ENCODE measurements around the gene STAU1.
"Not testable (repeated sequence)": the region's sequence is repeated elsewhere in the genome, so short reads cannot be mapped to it uniquely, and the experiment has no call there.

Gene STAU1

DNA sequence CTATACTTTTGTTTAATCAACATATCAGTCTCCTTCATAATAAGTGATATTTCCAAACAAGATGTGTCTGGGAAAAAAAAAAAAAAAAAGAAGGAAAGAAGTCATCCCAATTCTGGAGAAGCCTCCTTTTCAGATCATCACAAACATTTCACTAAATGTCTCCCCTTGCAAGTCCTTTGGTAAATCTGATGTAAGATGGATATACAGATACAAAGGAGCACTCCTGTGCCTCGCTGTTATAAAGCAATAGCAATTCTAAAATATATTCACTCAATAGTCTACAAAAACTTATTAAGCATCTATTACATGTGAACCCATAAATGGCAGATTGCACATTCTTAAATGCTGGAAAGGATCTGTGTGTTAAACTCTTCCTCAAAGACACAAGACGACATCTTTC is 17.4 kb downstream of the STAU1 start:
- no peak for ATAC-seq
- TF ChIP-seq, protein P1, sequence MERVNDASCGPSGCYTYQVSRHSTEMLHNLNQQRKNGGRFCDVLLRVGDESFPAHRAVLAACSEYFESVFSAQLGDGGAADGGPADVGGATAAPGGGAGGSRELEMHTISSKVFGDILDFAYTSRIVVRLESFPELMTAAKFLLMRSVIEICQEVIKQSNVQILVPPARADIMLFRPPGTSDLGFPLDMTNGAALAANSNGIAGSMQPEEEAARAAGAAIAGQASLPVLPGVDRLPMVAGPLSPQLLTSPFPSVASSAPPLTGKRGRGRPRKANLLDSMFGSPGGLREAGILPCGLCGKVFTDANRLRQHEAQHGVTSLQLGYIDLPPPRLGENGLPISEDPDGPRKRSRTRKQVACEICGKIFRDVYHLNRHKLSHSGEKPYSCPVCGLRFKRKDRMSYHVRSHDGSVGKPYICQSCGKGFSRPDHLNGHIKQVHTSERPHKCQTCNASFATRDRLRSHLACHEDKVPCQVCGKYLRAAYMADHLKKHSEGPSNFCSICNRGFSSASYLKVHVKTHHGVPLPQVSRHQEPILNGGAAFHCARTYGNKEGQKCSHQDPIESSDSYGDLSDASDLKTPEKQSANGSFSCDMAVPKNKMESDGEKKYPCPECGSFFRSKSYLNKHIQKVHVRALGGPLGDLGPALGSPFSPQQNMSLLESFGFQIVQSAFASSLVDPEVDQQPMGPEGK (CRISPR knock-in tag; IDR thresholded peaks at IDR 0.05; ENCODE audit: borderline replicate concordance) = no peak
- TF ChIP-seq GLIS3 (CRISPR knock-in tag; IDR thresholded peaks at IDR 0.05) (no peak), PPARA (CRISPR knock-in tag; IDR thresholded peaks at IDR 0.05; ENCODE audit: borderline replicate concordance) (no peak), ZC3H10 (CRISPR knock-in tag; IDR thresholded peaks at IDR 0.05) (no peak), ZFP30 (CRISPR knock-in tag; IDR thresholded peaks at IDR 0.05) (no peak), ARNTL (CRISPR knock-in tag; IDR thresholded peaks at IDR 0.05; ENCODE audit: borderline replicate concordance, low read depth) (no peak), OSR1 (CRISPR knock-in tag; IDR thresholded peaks at IDR 0.05) (no peak), TCF4 (CRISPR knock-in tag; IDR thresholded peaks at IDR 0.05; ENCODE audit: borderline replicate concordance) (no peak), CSDC2 (CRISPR knock-in tag; IDR thresholded peaks at IDR 0.05) (no peak), ZNF565 (CRISPR knock-in tag; conservative IDR thresholded peaks at IDR 0.05; ENCODE audit: low read depth) (no peak), ZFP3 (CRISPR knock-in tag; IDR thresholded peaks at IDR 0.05) (no peak), ZNF8 (CRISPR knock-in tag; IDR thresholded peaks at IDR 0.05) (no peak), SNAI2 (CRISPR knock-in tag; IDR thresholded peaks at IDR 0.05) (no peak), TOX (CRISPR knock-in tag; IDR thresholded peaks at IDR 0.05; ENCODE audit: borderline replicate concordance) (no peak), ISL1 (CRISPR knock-in tag; IDR thresholded peaks at IDR 0.05) (no peak), RARB (CRISPR knock-in tag; IDR thresholded peaks at IDR 0.05) (no peak), ZNF70 (CRISPR knock-in tag; IDR thresholded peaks at IDR 0.05) (no peak), ESRRG (CRISPR knock-in tag; IDR thresholded peaks at IDR 0.05) (no peak)
- TF ChIP-seq, protein P2, sequence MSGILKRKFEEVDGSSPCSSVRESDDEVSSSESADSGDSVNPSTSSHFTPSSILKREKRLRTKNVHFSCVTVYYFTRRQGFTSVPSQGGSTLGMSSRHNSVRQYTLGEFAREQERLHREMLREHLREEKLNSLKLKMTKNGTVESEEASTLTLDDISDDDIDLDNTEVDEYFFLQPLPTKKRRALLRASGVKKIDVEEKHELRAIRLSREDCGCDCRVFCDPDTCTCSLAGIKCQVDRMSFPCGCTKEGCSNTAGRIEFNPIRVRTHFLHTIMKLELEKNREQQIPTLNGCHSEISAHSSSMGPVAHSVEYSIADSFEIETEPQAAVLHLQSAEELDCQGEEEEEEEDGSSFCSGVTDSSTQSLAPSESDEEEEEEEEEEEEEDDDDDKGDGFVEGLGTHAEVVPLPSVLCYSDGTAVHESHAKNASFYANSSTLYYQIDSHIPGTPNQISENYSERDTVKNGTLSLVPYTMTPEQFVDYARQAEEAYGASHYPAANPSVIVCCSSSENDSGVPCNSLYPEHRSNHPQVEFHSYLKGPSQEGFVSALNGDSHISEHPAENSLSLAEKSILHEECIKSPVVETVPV (CRISPR knock-in tag; IDR thresholded peaks at IDR 0.05) = no peak
- TF ChIP-seq, protein P3, sequence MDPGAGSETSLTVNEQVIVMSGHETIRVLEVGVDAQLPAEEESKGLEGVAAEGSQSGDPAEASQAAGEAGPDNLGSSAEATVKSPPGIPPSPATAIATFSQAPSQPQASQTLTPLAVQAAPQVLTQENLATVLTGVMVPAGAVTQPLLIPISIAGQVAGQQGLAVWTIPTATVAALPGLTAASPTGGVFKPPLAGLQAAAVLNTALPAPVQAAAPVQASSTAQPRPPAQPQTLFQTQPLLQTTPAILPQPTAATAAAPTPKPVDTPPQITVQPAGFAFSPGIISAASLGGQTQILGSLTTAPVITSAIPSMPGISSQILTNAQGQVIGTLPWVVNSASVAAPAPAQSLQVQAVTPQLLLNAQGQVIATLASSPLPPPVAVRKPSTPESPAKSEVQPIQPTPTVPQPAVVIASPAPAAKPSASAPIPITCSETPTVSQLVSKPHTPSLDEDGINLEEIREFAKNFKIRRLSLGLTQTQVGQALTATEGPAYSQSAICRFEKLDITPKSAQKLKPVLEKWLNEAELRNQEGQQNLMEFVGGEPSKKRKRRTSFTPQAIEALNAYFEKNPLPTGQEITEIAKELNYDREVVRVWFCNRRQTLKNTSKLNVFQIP (CRISPR knock-in tag; IDR thresholded peaks at IDR 0.05; ENCODE audit: borderline replicate concordance, low read depth) = no peak

DNA sequence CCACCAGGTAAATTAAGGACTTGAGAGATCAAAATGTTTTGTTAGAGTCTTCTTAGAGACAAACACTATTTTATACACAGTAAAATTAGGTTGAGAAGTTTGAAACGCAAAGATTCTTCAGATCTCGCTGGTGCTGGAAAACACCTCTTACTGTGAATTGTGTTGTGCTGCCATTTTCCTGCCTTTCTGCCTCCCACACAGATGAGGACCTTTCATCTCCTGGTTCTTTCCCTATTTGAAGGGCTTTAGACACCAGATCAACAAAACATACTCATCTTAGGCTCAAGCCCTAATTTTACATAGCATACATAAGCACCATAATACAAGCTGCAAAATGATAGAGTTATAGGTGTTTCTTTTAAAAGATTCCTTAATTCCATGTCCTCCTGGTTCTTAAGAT is 18.6 kb downstream of the STAU1 start:
- no peak for ATAC-seq
- TF ChIP-seq ISL1 (CRISPR knock-in tag; IDR thresholded peaks at IDR 0.05) (no peak), TOX (CRISPR knock-in tag; IDR thresholded peaks at IDR 0.05; ENCODE audit: borderline replicate concordance) (no peak), CSDC2 (CRISPR knock-in tag; IDR thresholded peaks at IDR 0.05) (no peak), ZNF8 (CRISPR knock-in tag; IDR thresholded peaks at IDR 0.05) (no peak), ESRRG (CRISPR knock-in tag; IDR thresholded peaks at IDR 0.05) (no peak), ZNF70 (CRISPR knock-in tag; IDR thresholded peaks at IDR 0.05) (no peak), GLIS3 (CRISPR knock-in tag; IDR thresholded peaks at IDR 0.05) (no peak), BACH2 (CRISPR knock-in tag; IDR thresholded peaks at IDR 0.05; ENCODE audit: borderline replicate concordance) (no peak), TCF4 (CRISPR knock-in tag; IDR thresholded peaks at IDR 0.05; ENCODE audit: borderline replicate concordance) (no peak), RARB (CRISPR knock-in tag; IDR thresholded peaks at IDR 0.05) (no peak), ZC3H10 (CRISPR knock-in tag; IDR thresholded peaks at IDR 0.05) (no peak), ZNF565 (CRISPR knock-in tag; conservative IDR thresholded peaks at IDR 0.05; ENCODE audit: low read depth) (no peak), ZFP3 (CRISPR knock-in tag; IDR thresholded peaks at IDR 0.05) (no peak)
- TF ChIP-seq, protein P3 (CRISPR knock-in tag; IDR thresholded peaks at IDR 0.05; ENCODE audit: borderline replicate concordance, low read depth) = no peak
- TF ChIP-seq, protein P4, sequence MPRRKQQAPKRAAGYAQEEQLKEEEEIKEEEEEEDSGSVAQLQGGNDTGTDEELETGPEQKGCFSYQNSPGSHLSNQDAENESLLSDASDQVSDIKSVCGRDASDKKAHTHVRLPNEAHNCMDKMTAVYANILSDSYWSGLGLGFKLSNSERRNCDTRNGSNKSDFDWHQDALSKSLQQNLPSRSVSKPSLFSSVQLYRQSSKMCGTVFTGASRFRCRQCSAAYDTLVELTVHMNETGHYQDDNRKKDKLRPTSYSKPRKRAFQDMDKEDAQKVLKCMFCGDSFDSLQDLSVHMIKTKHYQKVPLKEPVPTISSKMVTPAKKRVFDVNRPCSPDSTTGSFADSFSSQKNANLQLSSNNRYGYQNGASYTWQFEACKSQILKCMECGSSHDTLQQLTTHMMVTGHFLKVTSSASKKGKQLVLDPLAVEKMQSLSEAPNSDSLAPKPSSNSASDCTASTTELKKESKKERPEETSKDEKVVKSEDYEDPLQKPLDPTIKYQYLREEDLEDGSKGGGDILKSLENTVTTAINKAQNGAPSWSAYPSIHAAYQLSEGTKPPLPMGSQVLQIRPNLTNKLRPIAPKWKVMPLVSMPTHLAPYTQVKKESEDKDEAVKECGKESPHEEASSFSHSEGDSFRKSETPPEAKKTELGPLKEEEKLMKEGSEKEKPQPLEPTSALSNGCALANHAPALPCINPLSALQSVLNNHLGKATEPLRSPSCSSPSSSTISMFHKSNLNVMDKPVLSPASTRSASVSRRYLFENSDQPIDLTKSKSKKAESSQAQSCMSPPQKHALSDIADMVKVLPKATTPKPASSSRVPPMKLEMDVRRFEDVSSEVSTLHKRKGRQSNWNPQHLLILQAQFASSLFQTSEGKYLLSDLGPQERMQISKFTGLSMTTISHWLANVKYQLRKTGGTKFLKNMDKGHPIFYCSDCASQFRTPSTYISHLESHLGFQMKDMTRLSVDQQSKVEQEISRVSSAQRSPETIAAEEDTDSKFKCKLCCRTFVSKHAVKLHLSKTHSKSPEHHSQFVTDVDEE (CRISPR knock-in tag; IDR thresholded peaks at IDR 0.05) = no peak
- TF ChIP-seq, protein P2 (CRISPR knock-in tag; IDR thresholded peaks at IDR 0.05) = no peak
- TF ChIP-seq, protein P1 (CRISPR knock-in tag; IDR thresholded peaks at IDR 0.05; ENCODE audit: borderline replicate concordance) = no peak
- TF ChIP-seq, protein P5, sequence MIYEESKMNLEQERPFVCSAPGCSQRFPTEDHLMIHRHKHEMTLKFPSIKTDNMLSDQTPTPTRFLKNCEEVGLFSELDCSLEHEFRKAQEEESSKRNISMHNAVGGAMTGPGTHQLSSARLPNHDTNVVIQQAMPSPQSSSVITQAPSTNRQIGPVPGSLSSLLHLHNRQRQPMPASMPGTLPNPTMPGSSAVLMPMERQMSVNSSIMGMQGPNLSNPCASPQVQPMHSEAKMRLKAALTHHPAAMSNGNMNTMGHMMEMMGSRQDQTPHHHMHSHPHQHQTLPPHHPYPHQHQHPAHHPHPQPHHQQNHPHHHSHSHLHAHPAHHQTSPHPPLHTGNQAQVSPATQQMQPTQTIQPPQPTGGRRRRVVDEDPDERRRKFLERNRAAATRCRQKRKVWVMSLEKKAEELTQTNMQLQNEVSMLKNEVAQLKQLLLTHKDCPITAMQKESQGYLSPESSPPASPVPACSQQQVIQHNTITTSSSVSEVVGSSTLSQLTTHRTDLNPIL (CRISPR knock-in tag; IDR thresholded peaks at IDR 0.05; ENCODE audit: low read depth) = no peak

DNA sequence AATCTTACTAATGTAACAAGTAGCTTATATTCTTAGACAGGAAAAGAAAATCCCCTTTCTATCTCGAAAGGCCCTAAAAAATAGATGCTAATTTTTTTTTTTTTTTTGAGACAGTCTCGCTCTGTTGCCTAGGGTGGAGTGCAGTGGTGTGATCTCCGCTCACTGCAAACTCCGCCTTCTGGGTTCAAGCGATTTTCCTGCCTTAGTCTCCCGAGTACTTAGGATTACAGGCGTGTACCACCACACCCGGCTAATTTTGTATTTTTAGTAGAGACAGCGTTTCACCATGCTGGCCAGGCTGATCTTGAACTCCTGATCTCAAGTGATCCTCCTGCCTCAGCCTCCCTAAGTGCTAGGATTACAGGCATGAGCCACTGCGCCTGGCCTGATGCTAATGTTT is 19.3 kb downstream of the STAU1 start:
- not testable (repeated sequence) for ATAC-seq
